B cell (primary cell): ENCODE results near the gene MYOCOS. TPM values are rescaled to one million over a fixed set of nuclear protein-coding genes. Genes with fewer than 3 reads are reported as not detected.

Source experiments
- ATAC-seq: fragments of 200-7000 bp; cut with Tn5 transposase; one replicate; pipeline ENCODE4 v1.10.0; 2021; ENCODE audit warnings: low read depth, mild to moderate bottlenecking, moderate number of reproducible peaks, moderate library complexity
- CTCF ChIA-PET: fragments of 350-600 bp; sonication (Branson Sonifier 250); formaldehyde crosslinking; loops from one replicate; lab custom pipeline; 2021; ENCODE audit warnings: antibody characterized with exemption, inconsistent platforms; lab: Charles Lee
- POLR2A ChIA-PET: fragments of 350-600 bp; sonication (Branson Sonifier 250); formaldehyde crosslinking; loops from one replicate; lab custom pipeline; 2021; ENCODE audit warnings: antibody characterized with exemption; lab: Charles Lee
- DNase-seq: peaks from one replicate; pipeline ENCODE4 v3.0.0; 2013
- H2AFZ ChIP-seq: 2 replicates; pipeline ENCODE4 v1.6.1; 2012; ENCODE audit warnings: mild to moderate bottlenecking, low read depth, low read length; ENCODE audit not compliant: insufficient read depth, poor library complexity, severe bottlenecking
- H3K27ac ChIP-seq, 2 donors: 1 replicate in 1 of 2; 2 replicates in 1 of 2; pipeline ENCODE4 v1.5.1; 2012 to 2013; ENCODE audit warnings: low read length in 2 of 2, mild to moderate bottlenecking in 2 of 2, moderate library complexity in 1 of 2
- H3K27me3 ChIP-seq, 4 experiments: fragments of 200-600 bp in 1 of 4; sonication (generic) in 1 of 4; replicated peaks in 1 of 4; 1 replicate in 2 of 4; 2 replicates in 2 of 4; pipeline versions ENCODE4 v1.6.1 to v1.7.0; 2013 to 2016; ENCODE audit warnings: low read length in 3 of 4, mild to moderate bottlenecking in 2 of 4, mixed read lengths in 1 of 4, moderate library complexity in 1 of 4; ENCODE audit not compliant: insufficient read depth in 4 of 4, control insufficient read depth in 3 of 4; ENCODE audit errors: control extremely low read depth in 1 of 4
- H3K36me3 ChIP-seq, 2 experiments: replicated peaks in 1 of 2; 1 replicate in 1 of 2; 2 replicates in 1 of 2; pipeline versions ENCODE4 v1.6.1 to v1.7.1; 2013; ENCODE audit warnings: low read length in 1 of 2; ENCODE audit not compliant: insufficient read depth in 2 of 2, control insufficient read depth in 1 of 2; ENCODE audit errors: control extremely low read depth in 1 of 2, extremely low read depth in 1 of 2
- H3K4me1 ChIP-seq, 2 donors: fragments of 200-600 bp in 1 of 2; sonication (generic) in 1 of 2; 1 replicate in 1 of 2; 2 replicates in 1 of 2; pipeline versions ENCODE4 v1.5.1 to v1.6.1; 2013 to 2017; ENCODE audit warnings: low read length in 2 of 2; ENCODE audit not compliant: control insufficient read depth in 2 of 2, insufficient read depth in 2 of 2
- H3K4me2 ChIP-seq: replicated peaks from 2 replicates; pipeline ENCODE3; 2012; ENCODE audit warnings: mild to moderate bottlenecking, low read depth, low read length; ENCODE audit not compliant: poor library complexity, severe bottlenecking
- H3K4me3 ChIP-seq, 5 experiments: fragments of 200-600 bp in 1 of 5; sonication (generic) in 1 of 5; 1 replicate in 3 of 5; 2 replicates in 2 of 5; pipeline versions ENCODE4 v1.5.1 to v1.7.0; 2011 to 2016; ENCODE audit warnings: low read length in 4 of 5, mild to moderate bottlenecking in 4 of 5, low read depth in 2 of 5, control low read depth in 1 of 5, moderate library complexity in 1 of 5; ENCODE audit not compliant: insufficient read depth in 1 of 5; ENCODE audit errors: control extremely low read depth in 1 of 5, extremely low read depth in 1 of 5
- H3K79me2 ChIP-seq: fragments of 200-600 bp; sonication (generic); one replicate; pipeline ENCODE4 v1.6.0; 2016; ENCODE audit warnings: low read length; ENCODE audit not compliant: control insufficient read depth, insufficient read depth
- H3K9ac ChIP-seq: fragments of 200-600 bp; sonication (generic); 2 replicates; pipeline ENCODE4 v1.6.1; 2017; ENCODE audit warnings: mild to moderate bottlenecking, low read length, moderate library complexity
- H3K9me3 ChIP-seq, 3 donors: one replicate each; pipeline versions ENCODE4 v1.6.1 to v1.7.1; 2013; ENCODE audit warnings: low read length in 2 of 3; ENCODE audit not compliant: control insufficient read depth in 2 of 3, insufficient read depth in 1 of 3; ENCODE audit errors: control extremely low read depth in 1 of 3
- H4K20me1 ChIP-seq: 2 replicates; pipeline ENCODE4 v1.6.0; 2012; ENCODE audit warnings: mild to moderate bottlenecking, low read length; ENCODE audit not compliant: insufficient read depth, control insufficient read depth, poor library complexity, severe bottlenecking
- H3K27ac Mint-ChIP-seq: one replicate; pipeline ENCODE4 v1.8.0; 2021; ENCODE audit warnings: mixed read lengths
- H3K27me3 Mint-ChIP-seq: one replicate; pipeline ENCODE4 v1.8.0; 2021; ENCODE audit warnings: mixed read lengths
- H3K4me1 Mint-ChIP-seq: one replicate; pipeline ENCODE4 v1.8.0; 2021; ENCODE audit warnings: mixed read lengths
- H3K4me3 Mint-ChIP-seq: one replicate; pipeline ENCODE4 v1.8.0; 2021; ENCODE audit warnings: mixed read lengths
- H3K9me3 Mint-ChIP-seq: one replicate; pipeline ENCODE4 v1.8.0; 2022; ENCODE audit warnings: mixed read lengths; ENCODE audit not compliant: insufficient read depth
- EZH2 ChIP-seq: IDR thresholded peaks from 2 replicates; pipeline ENCODE4 v1.6.1; 2012; ENCODE audit warnings: borderline replicate concordance, low read depth, mild to moderate bottlenecking, moderate library complexity, low read length; ENCODE audit not compliant: insufficient read depth, poor library complexity, severe bottlenecking
- WGBS: methylation state at CpG from one replicate; pipeline ENCODE4 v1.1.5; 2013; ENCODE audit warnings: missing lambda C conversion rate; ENCODE audit not compliant: insufficient coverage; 5-methylcytosine and 5-hydroxymethylcytosine counted together
- intact Hi-C: fragments of 100-400 bp; cut with micrococcal nuclease; formaldehyde crosslinking; loops from one replicate; pipeline ENCODE4 v1.10.0; 2022
- polyA plus RNA-seq: library from polyadenylated mRNA; depleted of rRNA; stranded (reverse); fragments of >200 nt; gene quantifications from 2 replicates; pipeline ENCODE4 v1.2.3, GENCODE V29; 2012
- total RNA-seq, 2 donors: library from RNA; stranded (reverse); fragments of 120-200 nt in 1 of 2; gene quantifications; 1 replicate in 1 of 2; 2 replicates in 1 of 2; pipeline versions ENCODE4 v1.2.3 to v1.2.4, GENCODE V29; 2013 to 2022
- TF ChIP-seq, protein P1 (sequence below): fragments of 200-600 bp; IDR thresholded peaks from one replicate; pipeline ENCODE4 v1.8.0; 2022; ENCODE audit warnings: antibody characterized with exemption, mild to moderate bottlenecking

Gene MYOCOS
- total and polyA plus RNA-seq, 2 donors (not counting 1 experiment from before 2014, with no cell fraction given) = 0.39 TPM; not detected in 1

GRCh38 chr1:171640225-171640624 is 18.2 kb downstream of the MYOCOS start:
- Histone ChIP-seq H3K9me3 (no peaks in the 10 kb centered on the region), H3K9ac (no peak overlapping the region), H3K4me2 (no peak overlapping the region), H3K4me3 (no peak overlapping the region), H3K36me3 (no peaks in the 10 kb centered on the region), H3K4me1 (no peaks in the 10 kb centered on the region), H3K27ac (no peak overlapping the region), H3K79me2 (no peaks in the 10 kb centered on the region), H2AFZ (no peak overlapping the region), H3K27me3 (no peaks in the 10 kb centered on the region), H4K20me1 (no peaks in the 10 kb centered on the region)
- ATAC-seq = no peak
- CTCF ChIA-PET = no interaction called here
- DNase-seq = no peak
- Mint-ChIP-seq H3K4me1 (peaks cover 3% of the 10 kb centered on the region), H3K27ac (no peak overlapping the region), H3K4me3 (no peak overlapping the region), H3K27me3 (peaks cover 5% of the 10 kb centered on the region), H3K9me3 (no peaks in the 10 kb centered on the region)
- 75% methylated on average over 1 of the region's 1 CpG for WGBS
- TF ChIP-seq, protein P1, sequence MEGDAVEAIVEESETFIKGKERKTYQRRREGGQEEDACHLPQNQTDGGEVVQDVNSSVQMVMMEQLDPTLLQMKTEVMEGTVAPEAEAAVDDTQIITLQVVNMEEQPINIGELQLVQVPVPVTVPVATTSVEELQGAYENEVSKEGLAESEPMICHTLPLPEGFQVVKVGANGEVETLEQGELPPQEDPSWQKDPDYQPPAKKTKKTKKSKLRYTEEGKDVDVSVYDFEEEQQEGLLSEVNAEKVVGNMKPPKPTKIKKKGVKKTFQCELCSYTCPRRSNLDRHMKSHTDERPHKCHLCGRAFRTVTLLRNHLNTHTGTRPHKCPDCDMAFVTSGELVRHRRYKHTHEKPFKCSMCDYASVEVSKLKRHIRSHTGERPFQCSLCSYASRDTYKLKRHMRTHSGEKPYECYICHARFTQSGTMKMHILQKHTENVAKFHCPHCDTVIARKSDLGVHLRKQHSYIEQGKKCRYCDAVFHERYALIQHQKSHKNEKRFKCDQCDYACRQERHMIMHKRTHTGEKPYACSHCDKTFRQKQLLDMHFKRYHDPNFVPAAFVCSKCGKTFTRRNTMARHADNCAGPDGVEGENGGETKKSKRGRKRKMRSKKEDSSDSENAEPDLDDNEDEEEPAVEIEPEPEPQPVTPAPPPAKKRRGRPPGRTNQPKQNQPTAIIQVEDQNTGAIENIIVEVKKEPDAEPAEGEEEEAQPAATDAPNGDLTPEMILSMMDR = no peak
- no peak for TF ChIP-seq EZH2
- POLR2A ChIA-PET = no interaction called here
- intact Hi-C loops = no loop called here

- no peak overlapping the region for H3K4me3 Mint-ChIP-seq
- no peak overlapping the region for H3K9ac ChIP-seq
- ChIA-PET POLR2A (no interaction called here), CTCF (no interaction called here)
- no peaks in the 10 kb centered on the region for H3K4me1 ChIP-seq
- H3K9me3 Mint-ChIP-seq = no peaks in the 10 kb centered on the region
- H3K4me2 ChIP-seq = no peak overlapping the region
- no peaks in the 10 kb centered on the region for H3K27me3 ChIP-seq
- TF ChIP-seq, protein P1 = no peak
- no peak for TF ChIP-seq EZH2
- H3K27ac Mint-ChIP-seq = no peak overlapping the region
- ATAC-seq (no peak), DNase-seq (no peak)
- peaks cover 5% of the 10 kb centered on the region for H3K27me3 Mint-ChIP-seq
- H3K4me3 ChIP-seq = no peak overlapping the region
- no peaks in the 10 kb centered on the region for H3K9me3 ChIP-seq
- peaks cover 3% of the 10 kb centered on the region for H3K4me1 Mint-ChIP-seq
- intact Hi-C loops = no loop called here
- 75% methylated on average over 9 of the region's 10 CpGs for WGBS
- no peaks in the 10 kb centered on the region for H3K79me2 ChIP-seq
- no peaks in the 10 kb centered on the region for H4K20me1 ChIP-seq
- H3K27ac ChIP-seq = no peak overlapping the region
- H2AFZ ChIP-seq = no peak overlapping the region
- H3K36me3 ChIP-seq = no peaks in the 10 kb centered on the region
These were observed 19.2 kb downstream of the MYOCOS start for GRCh38 chr1:171641076-171641864.
